Endothelial cell of umbilical vein (primary cell): Measurements from ENCODE around the gene PEMT. TPM values are rescaled to one million over a fixed set of nuclear protein-coding genes. Genes with fewer than 3 reads are reported as not detected.

Experiments used
- BruUV-seq: library from RNA; stranded (reverse); fragments of 400-500 nt; replicated peaks from 2 replicates; lab custom pipeline; 2021; lab: Mats Ljungman, UMichigan
- CTCF ChIA-PET: fragments of 300-600, 350-600 bp; sonication (Branson Sonifier 250); formaldehyde crosslinking; loops from one replicate; lab custom pipeline; 2021; ENCODE audit warnings: antibody characterized with exemption, inconsistent platforms; lab: Charles Lee
- POLR2A ChIA-PET: fragments of 300-600, 350-600 bp; sonication (Branson Sonifier 250); formaldehyde crosslinking; loops from one replicate; lab custom pipeline; 2021; ENCODE audit warnings: antibody characterized with exemption, inconsistent platforms; lab: Charles Lee
- DNase-seq: peaks from one replicate; pipeline ENCODE4 v3.0.0-alpha.2; 2011; ENCODE audit warnings: low read depth, low spot score
- FAIRE-seq: peaks from 2 replicates; lab custom pipeline; 2011; peaks lifted over from hg19 to GRCh38; lab: Jason Lieb, UNC
- H2AFZ ChIP-seq: 2 replicates; pipeline ENCODE4 v1.6.0; 2012; ENCODE audit warnings: low read depth, low read length, control low read depth, inconsistent platforms
- H3K27ac ChIP-seq: 2 replicates; pipeline ENCODE4 v1.5.1; 2011; ENCODE audit warnings: low read depth, mild to moderate bottlenecking, control low read depth, low read length, moderate library complexity; ENCODE audit not compliant: insufficient read depth
- H3K27me3 ChIP-seq, 2 experiments: 2 replicates each; pipeline versions ENCODE4 v1.6.0 to v1.6.1; 2011; ENCODE audit warnings: low read length in 2 of 2, mixed read lengths in 1 of 2; ENCODE audit not compliant: control insufficient read depth in 2 of 2, insufficient read depth in 2 of 2
- H3K36me3 ChIP-seq, 2 experiments: 2 replicates in 1 of 2; 3 replicates in 1 of 2; pipeline ENCODE4 v1.5.1; 2011; ENCODE audit warnings: low read length in 2 of 2, mild to moderate bottlenecking in 1 of 2, moderate library complexity in 1 of 2; ENCODE audit not compliant: control insufficient read depth in 2 of 2, insufficient read depth in 2 of 2; ENCODE audit errors: extremely low read depth in 1 of 2
- H3K4me1 ChIP-seq: 3 replicates; pipeline ENCODE4 v1.5.1; 2011; ENCODE audit warnings: mild to moderate bottlenecking, low read length; ENCODE audit not compliant: control insufficient read depth, insufficient read depth; ENCODE audit errors: extremely low read depth
- H3K4me2 ChIP-seq: 2 replicates; pipeline ENCODE4 v1.6.1; 2011; ENCODE audit warnings: low read length, control low read depth, mixed read lengths; ENCODE audit not compliant: insufficient read depth
- H3K4me3 ChIP-seq, 3 experiments: fragments of 200-600 bp in 1 of 3; sonication (generic), shearing (Covaris generic) in 1 of 3; replicated peaks in 1 of 3; 2 replicates each; pipeline ENCODE4 v1.5.1; 2011 to 2016; ENCODE audit warnings: control low read depth in 3 of 3, low read length in 3 of 3, mild to moderate bottlenecking in 2 of 3, inconsistent platforms in 1 of 3, low read depth in 1 of 3, moderate library complexity in 1 of 3; ENCODE audit not compliant: insufficient read depth in 1 of 3
- H3K79me2 ChIP-seq: 2 replicates; pipeline ENCODE4 v1.6.0; 2012; ENCODE audit warnings: low read length, inconsistent platforms; ENCODE audit not compliant: control insufficient read depth, insufficient read depth
- H3K9ac ChIP-seq: replicated peaks from 2 replicates; pipeline ENCODE3; 2011; ENCODE audit warnings: low read length, control low read depth; ENCODE audit not compliant: insufficient read depth; ENCODE audit errors: extremely low read depth
- H3K9me1 ChIP-seq: replicated peaks from 3 replicates; pipeline ENCODE4 v1.6.0; 2011; ENCODE audit warnings: mild to moderate bottlenecking, low read length; ENCODE audit not compliant: control insufficient read depth, insufficient read depth; ENCODE audit errors: extremely low read depth
- H3K9me3 ChIP-seq: replicated peaks from 2 replicates; pipeline ENCODE4 v1.5.1; 2012; ENCODE audit warnings: low read length, inconsistent platforms; ENCODE audit not compliant: control insufficient read depth, insufficient read depth
- H4K20me1 ChIP-seq: replicated peaks from 2 replicates; pipeline ENCODE3; 2011; ENCODE audit warnings: mild to moderate bottlenecking, low read length; ENCODE audit not compliant: control insufficient read depth, insufficient read depth; ENCODE audit errors: extremely low read depth
- CTCF ChIP-seq, 2 donors: IDR thresholded peaks; 1 replicate in 1 of 2; 2 replicates in 1 of 2; pipeline ENCODE4 v1.5.1; 2011; ENCODE audit warnings: low read length in 2 of 2, mild to moderate bottlenecking in 2 of 2, moderate library complexity in 2 of 2, control low read depth in 1 of 2, inconsistent platforms in 1 of 2, low read depth in 1 of 2; ENCODE audit not compliant: insufficient read depth in 1 of 2; ENCODE audit errors: extremely low read depth in 1 of 2
- EZH2 ChIP-seq: IDR thresholded peaks from 2 replicates; pipeline ENCODE4 v1.6.1; 2012; ENCODE audit warnings: borderline replicate concordance, low read depth, mild to moderate bottlenecking, moderate library complexity, low read length, inconsistent platforms; ENCODE audit not compliant: severe bottlenecking
- FOS ChIP-seq: IDR thresholded peaks from 2 replicates; pipeline ENCODE4 v1.6.1; 2011; ENCODE audit warnings: mild to moderate bottlenecking, low read length, moderate library complexity, borderline replicate concordance; ENCODE audit not compliant: insufficient read depth
- GATA2 ChIP-seq: IDR thresholded peaks from 2 replicates; pipeline ENCODE4 v1.7.0; 2011; ENCODE audit warnings: low read depth, mild to moderate bottlenecking, moderate library complexity, mixed read lengths, low read length; ENCODE audit not compliant: insufficient read length, insufficient read depth
- JUN ChIP-seq: IDR thresholded peaks from 2 replicates; pipeline ENCODE4 v1.6.1; 2011; ENCODE audit warnings: borderline replicate concordance, low read depth; ENCODE audit not compliant: insufficient read length, insufficient read depth
- MYC ChIP-seq: IDR thresholded peaks from one replicate; pipeline ENCODE4 v1.6.1; 2011; ENCODE audit warnings: mild to moderate bottlenecking, low read depth, low read length
- POLR2A ChIP-seq: IDR thresholded peaks from 2 replicates; pipeline ENCODE4 v1.6.1; 2012; ENCODE audit warnings: low read depth, mild to moderate bottlenecking, control low read depth, low read length
- POLR2AphosphoS5 ChIP-seq: IDR thresholded peaks from 2 replicates; pipeline ENCODE4 v1.6.1; 2012; ENCODE audit warnings: low read depth, mild to moderate bottlenecking, control low read depth, low read length, moderate library complexity; ENCODE audit not compliant: insufficient read depth
- dilution Hi-C: fragments of 300-500 bp; cut with MboI; formaldehyde crosslinking; loops from one replicate; pipeline ENCODE4 v1.15.0; 2019; ENCODE audit warnings: low sequenced_read_pairs; ENCODE audit not compliant: extremely low pct_ligation_motif_present
- intact Hi-C: fragments of 100-400 bp; cut with micrococcal nuclease; formaldehyde crosslinking; loops from one replicate; pipeline ENCODE4 v1.10.0; 2022
- polyA plus RNA-seq, 4 experiments: library from polyadenylated mRNA; depleted of rRNA in 3 of 4; stranded (reverse) in 3 of 4; unstranded in 1 of 4; fragments of >200 nt; gene quantifications; 2 replicates each; pipeline versions ENCODE4 v1.2.1 to v1.2.3, GENCODE V29; 2011 to 2012; ENCODE audit warnings: missing spikeins in 1 of 4
- total RNA-seq: library from RNA; stranded (reverse); gene quantifications from 2 replicates; pipeline ENCODE4 v1.2.3, GENCODE V29; 2021
- TF ChIP-seq, protein P1 (sequence below): IDR thresholded peaks from 2 replicates; pipeline ENCODE4 v1.6.1; 2011; ENCODE audit not compliant: insufficient read depth, insufficient read length

PEMT gene
- total and polyA plus RNA-seq, 2 donors (not counting 3 experiments of a cell fraction or from before 2014, with no cell fraction given): 35.1 to 58.4 TPM

DNA sequence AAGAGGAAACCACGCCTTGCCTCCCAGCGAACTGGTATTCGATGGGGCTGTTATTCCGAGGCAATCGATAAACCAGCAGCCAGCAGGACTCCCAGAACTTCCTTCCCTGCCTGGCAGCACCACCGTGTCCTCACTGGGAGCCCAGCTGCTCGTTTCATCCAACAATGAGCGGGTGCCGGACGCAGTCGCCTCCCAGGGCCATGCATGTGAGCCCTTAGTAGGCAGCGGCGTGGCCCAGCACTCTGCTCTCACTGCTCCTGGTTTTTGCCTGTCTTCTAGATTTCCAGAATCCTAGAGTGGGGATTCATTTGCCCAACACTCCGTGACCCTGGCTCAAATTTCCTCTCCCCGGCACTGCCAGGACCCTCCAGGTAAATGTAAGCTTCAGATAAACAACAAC, 66.2 kb downstream of the PEMT start:
- H3K9me3 ChIP-seq: no peaks in the 10 kb centered on the region
- TF ChIP-seq CTCF (IDR thresholded peaks at IDR 0.05; ENCODE audit: extremely low read depth in 1 of 2, insufficient read depth in 1 of 2, low read depth in 1 of 2, low read length in 2 of 2) (no peak), POLR2A (no peak), FOS (no peak), EZH2 (no peak), JUN (no peak), POLR2AphosphoS5 (no peak), GATA2 (no peak), MYC (no peak)
- TF ChIP-seq, protein P1, sequence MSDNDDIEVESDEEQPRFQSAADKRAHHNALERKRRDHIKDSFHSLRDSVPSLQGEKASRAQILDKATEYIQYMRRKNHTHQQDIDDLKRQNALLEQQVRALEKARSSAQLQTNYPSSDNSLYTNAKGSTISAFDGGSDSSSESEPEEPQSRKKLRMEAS: no peak
- FAIRE-seq (no peak), DNase-seq (no peak)
- no peaks in the 10 kb centered on the region for H3K4me1 ChIP-seq
- intact Hi-C loops: loop anchor here (5.0 kb wide), 1 partner anchor 58 kb away; no protein-coding TSS in a partner anchor
- no peaks in the 10 kb centered on the region for H3K36me3 ChIP-seq
- BruUV-seq: no TSS peak
- H4K20me1 ChIP-seq: no peaks in the 10 kb centered on the region
- no peak overlapping the region for H3K9ac ChIP-seq
- no peak overlapping the region for H3K4me2 ChIP-seq
- POLR2A ChIA-PET: no interaction called here
- H3K9me1 ChIP-seq: no peaks in the 10 kb centered on the region
- H2AFZ ChIP-seq: no peak overlapping the region
- CTCF ChIA-PET: interaction anchor here (2.3 kb wide), 1 partner anchor 43 kb away, joined by 7 read pairs; no protein-coding TSS in a partner anchor
- H3K27me3 ChIP-seq: no peaks in the 10 kb centered on the region
- no peak overlapping the region for H3K4me3 ChIP-seq
- H3K27ac ChIP-seq: no peak overlapping the region
- H3K79me2 ChIP-seq: no peaks in the 10 kb centered on the region
- dilution Hi-C loops: no loop called here
